Activated naive CD8-positive, alpha-beta T cell treated with anti-CD3 and anti-CD28 coated beads for 36 hours (primary cell): Measurements from ENCODE around the gene CHST10. TPM values are rescaled to one million over a fixed set of nuclear protein-coding genes. Genes with fewer than 3 reads are reported as not detected.
"Not testable (repeated sequence)": the region's sequence is repeated elsewhere in the genome, so short reads cannot be mapped to it uniquely, and the experiment has no call there.

Experiments used
- DNase-seq: peaks from one replicate; pipeline ENCODE4 v3.0.0; 2021
- H3K27ac Mint-ChIP-seq: one replicate; pipeline ENCODE4 v1.8.0; 2022; ENCODE audit warnings: mild to moderate bottlenecking, moderate library complexity, mixed read lengths
- H3K27me3 Mint-ChIP-seq: one replicate; pipeline ENCODE4 v1.8.0; 2022; ENCODE audit warnings: mild to moderate bottlenecking, mixed read lengths
- H3K36me3 Mint-ChIP-seq: one replicate; pipeline ENCODE4 v1.8.0; 2021; ENCODE audit warnings: mild to moderate bottlenecking, mixed read lengths
- H3K4me1 Mint-ChIP-seq: one replicate; pipeline ENCODE4 v1.8.0; 2021; ENCODE audit warnings: mixed read lengths
- H3K4me3 Mint-ChIP-seq: one replicate; pipeline ENCODE4 v1.8.0; 2022; ENCODE audit warnings: mild to moderate bottlenecking, moderate library complexity, mixed read lengths
- H3K9me3 Mint-ChIP-seq: one replicate; pipeline ENCODE4 v1.8.0; 2022; ENCODE audit warnings: mixed read lengths
- total RNA-seq, 2 experiments: library from RNA; stranded (reverse); gene quantifications; one replicate each; pipeline ENCODE4 v1.2.3, GENCODE V29; 2021

Gene CHST10
- total RNA-seq, 2 experiments from 2014 or later: 13.4 to 14.7 TPM

- no peak overlapping the region for H3K4me3 Mint-ChIP-seq
- H3K9me3 Mint-ChIP-seq: no peaks in the 10 kb centered on the region
- H3K4me1 Mint-ChIP-seq: no peaks in the 10 kb centered on the region
- DNase-seq: no peak
- H3K36me3 Mint-ChIP-seq: no peaks in the 10 kb centered on the region
- no peaks in the 10 kb centered on the region for H3K27me3 Mint-ChIP-seq
- no peak overlapping the region for H3K27ac Mint-ChIP-seq
Measured at GRCh38 chr2:100391735-100392515, 25.5 kb downstream of the CHST10 start.

- no peak overlapping the region for H3K27ac Mint-ChIP-seq
- DNase-seq: no peak
- no peaks in the 10 kb centered on the region for H3K4me1 Mint-ChIP-seq
Measured at GRCh38 chr2:100390001-100390940, 27.2 kb downstream of the CHST10 start.

GRCh38 chr2:100388703-100389102 is 28.8 kb downstream of the CHST10 start:
- H3K36me3 Mint-ChIP-seq: no peaks in the 10 kb centered on the region
- DNase-seq: no peak
- no peaks in the 10 kb centered on the region for H3K9me3 Mint-ChIP-seq
- no peak overlapping the region for H3K27ac Mint-ChIP-seq
- no peaks in the 10 kb centered on the region for H3K4me1 Mint-ChIP-seq
- H3K27me3 Mint-ChIP-seq: no peaks in the 10 kb centered on the region
- no peak overlapping the region for H3K4me3 Mint-ChIP-seq

More at GRCh38 chr2:100390001-100390940, 27.2 kb downstream of the CHST10 start:
- Mint-ChIP-seq H3K9me3 (no peaks in the 10 kb centered on the region), H3K27me3 (no peaks in the 10 kb centered on the region), H3K4me3 (no peak overlapping the region), H3K36me3 (no peaks in the 10 kb centered on the region)

- Mint-ChIP-seq H3K27ac (no peak overlapping the region), H3K4me1 (peaks cover 4% of the 10 kb centered on the region), H3K27me3 (no peaks in the 10 kb centered on the region), H3K36me3 (no peaks in the 10 kb centered on the region), H3K9me3 (no peaks in the 10 kb centered on the region), H3K4me3 (no peak overlapping the region)
- no peak for DNase-seq
Measured at GRCh38 chr2:100383954-100384353, 33.5 kb downstream of the CHST10 start.

GRCh38 chr2:100383306-100383705 is 34.2 kb downstream of the CHST10 start:
- H3K27me3 Mint-ChIP-seq: no peaks in the 10 kb centered on the region
- no peak overlapping the region for H3K4me3 Mint-ChIP-seq
- H3K27ac Mint-ChIP-seq: no peak overlapping the region
- H3K9me3 Mint-ChIP-seq: no peaks in the 10 kb centered on the region
- H3K36me3 Mint-ChIP-seq: no peaks in the 10 kb centered on the region
- H3K4me1 Mint-ChIP-seq: peaks cover 4% of the 10 kb centered on the region
- DNase-seq: no peak

- Mint-ChIP-seq H3K27ac (no peak overlapping the region), H3K36me3 (no peaks in the 10 kb centered on the region), H3K9me3 (no peaks in the 10 kb centered on the region)
Measured at GRCh38 chr2:100381240-100381639, 36.2 kb downstream of the CHST10 start.

GRCh38 chr2:100380681-100381080 is 36.8 kb downstream of the CHST10 start:
- Mint-ChIP-seq H3K4me3 (no peak overlapping the region), H3K4me1 (peaks cover 4% of the 10 kb centered on the region), H3K36me3 (no peaks in the 10 kb centered on the region), H3K27ac (no peak overlapping the region), H3K27me3 (no peaks in the 10 kb centered on the region), H3K9me3 (no peaks in the 10 kb centered on the region)
- no peak for DNase-seq

More at GRCh38 chr2:100381240-100381639, 36.2 kb downstream of the CHST10 start:
- H3K27me3 Mint-ChIP-seq: no peaks in the 10 kb centered on the region
- DNase-seq: peak; percentile 57
- peaks cover 4% of the 10 kb centered on the region for H3K4me1 Mint-ChIP-seq
- H3K4me3 Mint-ChIP-seq: no peak overlapping the region

GRCh38 chr2:100376836-100377235 is 40.6 kb downstream of the CHST10 start:
- Mint-ChIP-seq H3K9me3 (peaks cover 4% of the 10 kb centered on the region), H3K4me3 (no peak overlapping the region), H3K27me3 (no peaks in the 10 kb centered on the region), H3K36me3 (peaks cover 2% of the 10 kb centered on the region), H3K4me1 (peaks cover 4% of the 10 kb centered on the region), H3K27ac (no peak overlapping the region)
- no peak for DNase-seq

- Mint-ChIP-seq H3K9me3 (peaks cover 23% of the 10 kb centered on the region), H3K27me3 (peaks cover 8% of the 10 kb centered on the region)
Measured at GRCh38 chr2:100367163-100367562, 50.3 kb downstream of the CHST10 start.

GRCh38 chr2:100365434-100365833 is 52.0 kb downstream of the CHST10 start:
- H3K27me3 Mint-ChIP-seq: peaks cover 4% of the 10 kb centered on the region
- H3K9me3 Mint-ChIP-seq: peaks cover 16% of the 10 kb centered on the region
- no peak overlapping the region for H3K27ac Mint-ChIP-seq
- no peak for DNase-seq
- H3K4me1 Mint-ChIP-seq: no peaks in the 10 kb centered on the region
- no peak overlapping the region for H3K4me3 Mint-ChIP-seq
- H3K36me3 Mint-ChIP-seq: peaks cover 4% of the 10 kb centered on the region

More at GRCh38 chr2:100367163-100367562, 50.3 kb downstream of the CHST10 start:
- DNase-seq: no peak
- no peaks in the 10 kb centered on the region for H3K4me1 Mint-ChIP-seq
- peaks cover 4% of the 10 kb centered on the region for H3K36me3 Mint-ChIP-seq
- H3K27ac Mint-ChIP-seq: no peak overlapping the region
- H3K4me3 Mint-ChIP-seq: no peak overlapping the region

- H3K4me1 Mint-ChIP-seq, H3K4me3 Mint-ChIP-seq, H3K27me3 Mint-ChIP-seq, H3K36me3 Mint-ChIP-seq, DNase-seq, H3K27ac Mint-ChIP-seq: not testable (repeated sequence)
- peaks cover 10% of the 10 kb centered on the region for H3K9me3 Mint-ChIP-seq
Measured at GRCh38 chr2:100362269-100362668, 55.2 kb downstream of the CHST10 start.

- no peak overlapping the region for H3K27ac Mint-ChIP-seq
Measured at GRCh38 chr2:100359576-100359975, 57.9 kb downstream of the CHST10 start.

GRCh38 chr2:100358554-100358953 is 58.9 kb downstream of the CHST10 start:
- Mint-ChIP-seq H3K36me3 (peaks cover 1% of the 10 kb centered on the region), H3K27ac (no peak overlapping the region), H3K27me3 (peaks cover 31% of the 10 kb centered on the region), H3K4me3 (no peak overlapping the region), H3K4me1 (no peaks in the 10 kb centered on the region), H3K9me3 (peaks cover 10% of the 10 kb centered on the region)
- DNase-seq: no peak

More at GRCh38 chr2:100359576-100359975, 57.9 kb downstream of the CHST10 start:
- Mint-ChIP-seq H3K27me3 (peaks cover 23% of the 10 kb centered on the region), H3K4me3 (no peak overlapping the region), H3K9me3 (peaks cover 10% of the 10 kb centered on the region), H3K4me1 (no peaks in the 10 kb centered on the region), H3K36me3 (peaks cover 1% of the 10 kb centered on the region)
- DNase-seq: no peak

GRCh38 chr2:100352521-100352920 is 64.9 kb downstream of the CHST10 start:
- Mint-ChIP-seq H3K4me3 (no peak overlapping the region), H3K36me3 (no peaks in the 10 kb centered on the region), H3K4me1 (no peaks in the 10 kb centered on the region), H3K27me3 (peaks cover 36% of the 10 kb centered on the region), H3K27ac (no peak overlapping the region), H3K9me3 (no peaks in the 10 kb centered on the region)
- no peak for DNase-seq

GRCh38 chr2:100350661-100351185 is 66.7 kb downstream of the CHST10 start:
- Mint-ChIP-seq H3K9me3 (no peaks in the 10 kb centered on the region), H3K4me1 (no peaks in the 10 kb centered on the region), H3K4me3 (no peak overlapping the region), H3K27me3 (peaks cover 24% of the 10 kb centered on the region), H3K27ac (no peak overlapping the region), H3K36me3 (no peaks in the 10 kb centered on the region)
- DNase-seq: no peak
